HepG2 (cell line): ENCODE measurements around the gene STK39. TPM values are rescaled to one million over a fixed set of nuclear protein-coding genes. Genes with fewer than 3 reads are reported as not detected.

Source experiments
- ATAC-seq: fragments of 200-7000 bp; cut with Tn5 transposase; 3 replicates; pipeline ENCODE4 v1.9.1; 2020; ENCODE audit warnings: mild to moderate bottlenecking, moderate library complexity
- BruUV-seq: library from RNA; stranded (reverse); fragments of 400-500 nt; replicated peaks from 2 replicates; lab custom pipeline; 2021; lab: Mats Ljungman, UMichigan
- CTCF ChIA-PET: fragments of 300-600 bp; formaldehyde crosslinking; extraction: SDS; loops from one replicate; lab custom pipeline; 2021; ENCODE audit warnings: low total read pairs, inconsistent platforms, low intra/inter-chr PET ratio; lab: Yijun Ruan, JAX
- POLR2A ChIA-PET: fragments of 350-600 bp; sonication (Branson Sonifier 250); formaldehyde crosslinking; loops from one replicate; lab custom pipeline; 2020; ENCODE audit warnings: antibody characterized with exemption, inconsistent platforms; lab: Yijun Ruan, JAX
- DNase-seq: peaks from one replicate; pipeline ENCODE4 v3.0.0-alpha.2; 2015; ENCODE audit warnings: low spot score
- FAIRE-seq: peaks from 3 replicates; lab custom pipeline; 2011; peaks lifted over from hg19 to GRCh38; lab: Jason Lieb, UNC
- H2AFZ ChIP-seq: one replicate; pipeline ENCODE4 v1.6.1; 2011; ENCODE audit warnings: low read length, inconsistent platforms
- H3K27ac ChIP-seq: fragments of 300-600 bp; 3 replicates; pipeline ENCODE4 v1.8.0; 2011; ENCODE audit warnings: mixed run types, mild to moderate bottlenecking, mixed read lengths, low read length, inconsistent platforms; ENCODE audit not compliant: insufficient read depth; ENCODE audit errors: extremely low read length
- H3K27me3 ChIP-seq, 2 experiments: fragments of 200-600 bp in 1 of 2; 2 replicates in 1 of 2; 3 replicates in 1 of 2; pipeline versions ENCODE4 v1.6.0 to v1.8.0; 2011; ENCODE audit warnings: low read length in 2 of 2, mild to moderate bottlenecking in 2 of 2, moderate library complexity in 2 of 2, inconsistent platforms in 1 of 2; ENCODE audit not compliant: insufficient read depth in 2 of 2, control insufficient read depth in 1 of 2
- H3K36me3 ChIP-seq, 2 experiments: fragments of 200-600 bp in 1 of 2; replicated peaks in 1 of 2; 2 replicates in 1 of 2; 3 replicates in 1 of 2; pipeline versions ENCODE4 v1.5.1 to v1.8.0; 2011; ENCODE audit warnings: low read length in 2 of 2, inconsistent platforms in 1 of 2; ENCODE audit not compliant: insufficient read depth in 2 of 2, control insufficient read depth in 1 of 2
- H3K4me1 ChIP-seq: 2 replicates; pipeline ENCODE4 v1.5.1; 2012; ENCODE audit warnings: low read length, inconsistent platforms; ENCODE audit not compliant: insufficient read depth
- H3K4me2 ChIP-seq: 2 replicates; pipeline ENCODE4 v1.6.0; 2011; ENCODE audit warnings: low read depth, low read length, inconsistent platforms
- H3K4me3 ChIP-seq, 3 experiments: fragments of 200-600 bp in 1 of 3; sonication (generic), shearing (Covaris generic) in 1 of 3; replicated peaks in 1 of 3; 2 replicates each; pipeline ENCODE4 v1.5.1; 2011 to 2016; ENCODE audit warnings: low read length in 3 of 3, inconsistent platforms in 2 of 3, low read depth in 2 of 3, mild to moderate bottlenecking in 2 of 3, control low read depth in 1 of 3, mixed read lengths in 1 of 3; ENCODE audit not compliant: insufficient read depth in 1 of 3
- H3K79me2 ChIP-seq: one replicate; pipeline ENCODE4 v1.6.1; 2011; ENCODE audit warnings: low read length, inconsistent platforms; ENCODE audit not compliant: insufficient read depth
- H3K9ac ChIP-seq: 2 replicates; pipeline ENCODE4 v1.6.0; 2011; ENCODE audit warnings: mild to moderate bottlenecking, low read depth, low read length, inconsistent platforms; ENCODE audit not compliant: insufficient read depth
- H3K9me3 ChIP-seq: 2 replicates; pipeline ENCODE4 v1.5.1; 2012; ENCODE audit warnings: mild to moderate bottlenecking, low read length
- H4K20me1 ChIP-seq: 2 replicates; pipeline ENCODE4 v1.6.0; 2011; ENCODE audit warnings: inconsistent platforms, mild to moderate bottlenecking, low read length, moderate library complexity; ENCODE audit not compliant: insufficient read depth
- BCL6 ChIP-seq: IDR thresholded peaks from 2 replicates; pipeline ENCODE4 v1.6.1; 2016; ENCODE audit warnings: missing genetic modification reagents, missing compliant biosample characterization
- DPF2 ChIP-seq: sonication (generic); formaldehyde crosslinking; IDR thresholded peaks from 2 replicates; pipeline ENCODE4 v1.4.0; 2020; ENCODE audit warnings: mild to moderate bottlenecking, low read depth, missing genetic modification reagents, borderline replicate concordance
- HMGXB3 ChIP-seq: sonication (generic); formaldehyde crosslinking; IDR thresholded peaks from 2 replicates; pipeline ENCODE4 v1.4.0; 2020; ENCODE audit warnings: missing genetic modification reagents, borderline replicate concordance
- HNRNPL ChIP-seq: fragments of 200-400 bp; formaldehyde crosslinking; IDR thresholded peaks from 2 replicates; pipeline ENCODE4 v1.6.1; 2017; ENCODE audit warnings: mild to moderate bottlenecking, low read depth, low read length
- IKZF5 ChIP-seq: IDR thresholded peaks from 2 replicates; pipeline ENCODE4 v1.6.1; 2018; ENCODE audit warnings: missing genetic modification reagents, mild to moderate bottlenecking, missing compliant biosample characterization
- JUNB ChIP-seq: sonication (generic); formaldehyde crosslinking; IDR thresholded peaks from 2 replicates; pipeline ENCODE4 v1.8.0; 2022; ENCODE audit warnings: missing genetic modification reagents, mild to moderate bottlenecking, borderline replicate concordance
- KDM6A ChIP-seq: IDR thresholded peaks from 2 replicates; pipeline ENCODE4 v1.6.1; 2016; ENCODE audit warnings: low read depth
- TAF1 ChIP-seq: sonication (generic); formaldehyde crosslinking; IDR thresholded peaks from 2 replicates; pipeline ENCODE4 v1.4.0; 2020; ENCODE audit warnings: missing genetic modification reagents
- YY1 ChIP-seq: IDR thresholded peaks from 2 replicates; pipeline ENCODE4 v1.6.1; 2011; ENCODE audit warnings: low read length, low read depth, moderate library complexity, mild to moderate bottlenecking; ENCODE audit not compliant: insufficient read depth, insufficient replicate concordance
- ZBTB10 ChIP-seq: sonication (generic); formaldehyde crosslinking; IDR thresholded peaks from 2 replicates; pipeline ENCODE4 v1.4.0; 2020; ENCODE audit warnings: missing genetic modification reagents, borderline replicate concordance
- WGBS: methylation state at CpG from one replicate; pipeline ENCODE4 v1.1.6; 2017; ENCODE audit warnings: low lambda C conversion rate; 5-methylcytosine and 5-hydroxymethylcytosine counted together
- in situ Hi-C: cut with HindIII; loops from 2 replicates; pipeline ENCODE4 v1.10.0; 2017; ENCODE audit warnings: low pct_unique_long_range_greater_than_20kb; ENCODE audit not compliant: extremely low pct_ligation_motif_present
- intact Hi-C: fragments of 100-400 bp; cut with micrococcal nuclease; formaldehyde crosslinking; loops from one replicate; pipeline ENCODE4 v1.10.0; 2022; ENCODE audit not compliant: unreplicated experiment
- polyA plus RNA-seq, 8 experiments: library from polyadenylated mRNA; depleted of rRNA in 3 of 8; stranded (reverse) in 7 of 8; unstranded in 1 of 8; fragments of >200 nt; fragmentation: Illumina TruSeq in 4 of 8; extraction: Trizol in 4 of 8; gene quantifications; 2 replicates each; pipeline versions ENCODE4 v1.2.1 to v1.2.3, GENCODE V29; 2011 to 2016; ENCODE audit warnings: low read depth in 4 of 8, missing spikeins in 1 of 8, mixed read lengths in 1 of 8; ENCODE audit not compliant: insufficient read depth in 1 of 8
- total RNA-seq, 5 experiments: library from RNA; depleted of rRNA; stranded (reverse); fragments of >200 nt; fragmentation: Illumina TruSeq; extraction: Trizol; gene quantifications; 2 replicates each; pipeline ENCODE4 v1.2.3, GENCODE V29; 2016; ENCODE audit warnings: low read depth in 1 of 5

Gene STK39
- total and polyA plus RNA-seq, 2 of the 13 experiments (the other 11 are each of a cell fraction or from before 2014, with no cell fraction given): 27.3 to 38.4 TPM

- CTCF ChIA-PET: no interaction called here
- in situ Hi-C loops: loop anchor here (25.0 kb wide), 1 partner anchor 773 kb away; the partner anchor contains the start of gene G6PC2
- no peak for FAIRE-seq
Observed at GRCh38 chr2:168138901-168139300, 108.5 kb downstream of the STK39 start.

GRCh38 chr2:168138374-168138773 is 109.0 kb downstream of the STK39 start:
- intact Hi-C loops (loop anchor here (5.0 kb wide), 1 partner anchor 54 kb away; no protein-coding TSS in a partner anchor), in situ Hi-C loops (loop anchor here (25.0 kb wide), 1 partner anchor 774 kb away; the partner anchor contains the start of gene G6PC2)
- Histone ChIP-seq H4K20me1 (no peaks in the 10 kb centered on the region), H2AFZ (no peak overlapping the region), H3K4me2 (no peak overlapping the region), H3K27me3 (no peaks in the 10 kb centered on the region), H3K4me3 (no peak overlapping the region), H3K36me3 (peaks cover 9 to 57% of the 10 kb centered on the region in 2 experiments), H3K4me1 (no peaks in the 10 kb centered on the region), H3K79me2 (no peaks in the 10 kb centered on the region), H3K9me3 (no peaks in the 10 kb centered on the region), H3K27ac (no peak overlapping the region), H3K9ac (no peak overlapping the region)
- ChIA-PET POLR2A (no interaction called here), CTCF (no interaction called here)
- 97% methylated on average over 5 of the region's 5 CpGs for WGBS
- ATAC-seq (no peak), DNase-seq (no peak), FAIRE-seq (no peak)
- BruUV-seq: no TSS peak
- TF ChIP-seq ZBTB10 (CRISPR knock-in tag) (no peak), JUNB (CRISPR knock-in tag) (no peak), DPF2 (no peak), IKZF5 (CRISPR knock-in tag) (no peak), BCL6 (CRISPR knock-in tag) (no peak), HMGXB3 (CRISPR knock-in tag) (no peak)

More at GRCh38 chr2:168138901-168139300, 108.5 kb downstream of the STK39 start:
- no peak for ATAC-seq
- no peaks in the 10 kb centered on the region for H4K20me1 ChIP-seq
- no peaks in the 10 kb centered on the region for H3K79me2 ChIP-seq
- H3K4me3 ChIP-seq: no peak overlapping the region
- H3K36me3 ChIP-seq: peaks cover 8 to 56% of the 10 kb centered on the region in 2 experiments
- H3K9me3 ChIP-seq: no peaks in the 10 kb centered on the region
- no peaks in the 10 kb centered on the region for H3K4me1 ChIP-seq
- no peak for DNase-seq
- 97% methylated on average over 5 of the region's 5 CpGs for WGBS
- intact Hi-C loops: loop anchor here (5.0 kb wide), 1 partner anchor 53 kb away; no protein-coding TSS in a partner anchor
- H3K9ac ChIP-seq: no peak overlapping the region
- no peak overlapping the region for H2AFZ ChIP-seq
- POLR2A ChIA-PET: no interaction called here
- no peak overlapping the region for H3K27ac ChIP-seq
- no peaks in the 10 kb centered on the region for H3K27me3 ChIP-seq
- no TSS peak for BruUV-seq
- TF ChIP-seq TAF1 (CRISPR knock-in tag): no peak
- TF ChIP-seq KDM6A (CRISPR knock-in tag): no peak
- no peak for TF ChIP-seq YY1
- no peak for TF ChIP-seq HNRNPL
- H3K4me2 ChIP-seq: no peak overlapping the region
